Neuronal stem cell (in vitro differentiated cells): Measurements from ENCODE around the gene TWSG1.

Experiments used
- DNase-seq: peaks from one replicate; pipeline ENCODE4 v3.0.0-alpha.2; 2013; ENCODE audit warnings: low spot score
- H2AFZ ChIP-seq: one replicate; pipeline ENCODE4 v1.6.1; 2013; ENCODE audit warnings: mild to moderate bottlenecking, low read length, inconsistent platforms
- H2AK5ac ChIP-seq: 2 replicates; pipeline ENCODE4 v1.6.1; 2013; ENCODE audit warnings: low read depth, mild to moderate bottlenecking, inconsistent platforms, low read length, moderate library complexity, mixed read lengths
- H2BK120ac ChIP-seq: 2 replicates; pipeline ENCODE4 v1.6.1; 2013; ENCODE audit warnings: low read depth, mild to moderate bottlenecking, inconsistent platforms, low read length, moderate library complexity, mixed read lengths
- H2BK12ac ChIP-seq: one replicate; pipeline ENCODE4 v1.6.1; 2013; ENCODE audit warnings: low read length, inconsistent platforms
- H2BK15ac ChIP-seq: 2 replicates; pipeline ENCODE4 v1.6.1; 2013; ENCODE audit warnings: mild to moderate bottlenecking, low read length, inconsistent platforms, mixed read lengths
- H2BK5ac ChIP-seq: one replicate; pipeline ENCODE4 v1.6.1; 2013; ENCODE audit warnings: inconsistent platforms, mild to moderate bottlenecking, low read length, moderate library complexity
- H3K14ac ChIP-seq: one replicate; pipeline ENCODE4 v1.6.1; 2013; ENCODE audit warnings: low read length, inconsistent platforms
- H3K18ac ChIP-seq: 2 replicates; pipeline ENCODE4 v1.6.1; 2013; ENCODE audit warnings: low read length, inconsistent platforms
- H3K23ac ChIP-seq: 2 replicates; pipeline ENCODE4 v1.6.1; 2013; ENCODE audit warnings: low read depth, mild to moderate bottlenecking, mixed read lengths, low read length, inconsistent platforms; ENCODE audit not compliant: poor library complexity
- H3K27ac ChIP-seq: replicated peaks from 3 replicates; pipeline ENCODE4 v1.5.1; 2013; ENCODE audit warnings: low read length, inconsistent platforms
- H3K27me3 ChIP-seq, 3 experiments: 2 replicates each; pipeline ENCODE4 v1.6.1; 2013; ENCODE audit warnings: low read length in 3 of 3, mild to moderate bottlenecking in 2 of 3, inconsistent platforms in 1 of 3, low read depth in 1 of 3, mixed read lengths in 1 of 3, moderate library complexity in 1 of 3; ENCODE audit not compliant: control insufficient read depth in 3 of 3, insufficient read depth in 3 of 3
- H3K36me3 ChIP-seq, 2 donors: replicated peaks in 1 of 2; 2 replicates each; pipeline ENCODE4 v1.6.1; 2013; ENCODE audit warnings: low read length in 2 of 2; ENCODE audit not compliant: control insufficient read depth in 2 of 2, insufficient read depth in 2 of 2
- H3K4ac ChIP-seq: 2 replicates; pipeline ENCODE4 v1.6.1; 2013; ENCODE audit warnings: inconsistent platforms, mild to moderate bottlenecking, low read length, moderate library complexity
- H3K4me1 ChIP-seq, 2 donors: 1 replicate in 1 of 2; 2 replicates in 1 of 2; pipeline ENCODE4 v1.6.1; 2013; ENCODE audit warnings: low read length in 2 of 2, low read depth in 1 of 2; ENCODE audit not compliant: control insufficient read depth in 2 of 2, insufficient read depth in 1 of 2
- H3K4me2 ChIP-seq: one replicate; pipeline ENCODE4 v1.6.1; 2013; ENCODE audit warnings: mild to moderate bottlenecking, low read length, inconsistent platforms; ENCODE audit not compliant: insufficient read depth, poor library complexity, severe bottlenecking
- H3K4me3 ChIP-seq, 2 donors: 2 replicates each; pipeline ENCODE4 v1.5.1; 2013; ENCODE audit warnings: low read length in 2 of 2, mild to moderate bottlenecking in 2 of 2, inconsistent platforms in 1 of 2, moderate library complexity in 1 of 2
- H3K79me1 ChIP-seq: one replicate; pipeline ENCODE4 v1.6.1; 2013; ENCODE audit warnings: low read depth, mild to moderate bottlenecking, inconsistent platforms, low read length, moderate library complexity
- H3K9ac ChIP-seq: one replicate; pipeline ENCODE4 v1.6.1; 2013; ENCODE audit warnings: mild to moderate bottlenecking, low read depth, low read length, inconsistent platforms; ENCODE audit not compliant: poor library complexity
- H3K9me3 ChIP-seq, 2 donors: replicated peaks in 1 of 2; 2 replicates each; pipeline versions ENCODE3 to v1.6.1; 2013; ENCODE audit warnings: low read length in 2 of 2, mild to moderate bottlenecking in 2 of 2, inconsistent platforms in 1 of 2, low read depth in 1 of 2, mixed read lengths in 1 of 2, moderate library complexity in 1 of 2; ENCODE audit not compliant: control insufficient read depth in 2 of 2, insufficient read depth in 1 of 2
- H4K8ac ChIP-seq: one replicate; pipeline ENCODE4 v1.6.1; 2013; ENCODE audit warnings: low read depth, mild to moderate bottlenecking, inconsistent platforms, low read length, moderate library complexity
- H4K91ac ChIP-seq: one replicate; pipeline ENCODE4 v1.6.1; 2013; ENCODE audit warnings: low read length, low read depth, mild to moderate bottlenecking, inconsistent platforms; ENCODE audit not compliant: poor library complexity
- WGBS, 2 donors: extraction: QIAGEN DNeasy Blood & Tissue Kit; methylation state at CpG; one replicate each; pipeline ENCODE4 v1.1.7; 2013; ENCODE audit warnings: missing lambda C conversion rate in 2 of 2, mixed read lengths in 1 of 2; ENCODE audit not compliant: insufficient read length in 2 of 2, insufficient replicate concordance in 1 of 2; ENCODE audit errors: extremely low coverage in 2 of 2; 5-methylcytosine and 5-hydroxymethylcytosine counted together

TWSG1 gene

DNA sequence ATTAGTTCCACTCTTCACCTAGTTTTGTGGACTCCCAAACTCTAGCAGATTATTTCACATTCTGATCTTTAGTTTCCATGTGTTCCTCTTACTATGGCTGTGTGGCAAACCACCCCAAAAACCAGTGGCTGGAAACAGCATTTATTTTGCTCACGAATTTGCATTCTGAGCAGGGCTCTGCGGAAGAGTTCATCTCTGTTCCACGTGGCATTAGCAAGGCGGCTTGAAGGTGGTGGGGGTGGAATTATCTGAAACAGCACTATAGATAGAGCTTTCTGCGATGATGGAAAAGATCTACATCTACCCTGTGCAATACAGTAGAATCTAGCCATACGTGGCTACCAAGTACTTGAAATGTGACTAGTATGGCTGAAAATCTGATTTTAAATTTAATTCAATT, 5.9 kb downstream of the TWSG1 start:
- Histone ChIP-seq H3K36me3 (peaks cover 6 to 87% of the 10 kb centered on the region in 2 donors), H3K9ac (no peak overlapping the region), H2AK5ac (no peak overlapping the region), H4K8ac (no peak overlapping the region), H4K91ac (no peak overlapping the region), H2AFZ (no peak overlapping the region), H2BK12ac (no peak overlapping the region), H3K23ac (no peak overlapping the region), H2BK15ac (no peak overlapping the region), H3K9me3 (peaks cover 0 to 14% of the 10 kb centered on the region in 2 donors), H3K79me1 (no peaks in the 10 kb centered on the region), H2BK120ac (no peak overlapping the region), H3K4ac (no peak overlapping the region), H3K4me2 (no peak overlapping the region), H2BK5ac (no peak overlapping the region), H3K27me3 (no peaks in the 10 kb centered on the region), H3K27ac (no peak overlapping the region), H3K4me3 (no peak overlapping the region), H3K4me1 (peaks cover 0 to 3% of the 10 kb centered on the region in 2 donors), H3K14ac (no peak overlapping the region), H3K18ac (no peak overlapping the region)
- DNase-seq = no peak
- whole genome bisulfite sequencing, 2 donors = no CpG with 5 or more reads among the region's 6 CpGs

DNA sequence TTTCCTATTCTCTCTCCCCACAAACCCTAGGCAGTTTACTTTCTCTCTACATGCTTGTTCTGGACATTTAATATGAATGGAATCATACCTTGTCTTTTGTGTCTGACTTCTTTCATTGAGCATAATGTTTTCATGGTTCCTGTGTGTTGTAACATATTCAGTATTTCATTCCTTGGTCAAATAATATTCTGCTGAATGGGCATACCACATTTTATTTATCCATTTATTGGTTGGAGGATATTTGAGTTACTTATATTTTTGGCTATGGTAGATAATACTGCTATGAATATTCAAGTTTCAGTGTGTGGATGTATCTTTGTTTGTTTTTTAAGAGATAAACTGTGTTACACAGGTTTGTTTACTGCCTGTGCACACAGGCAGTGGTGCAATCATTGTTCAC, 9.0 kb downstream of the TWSG1 start:
- Histone ChIP-seq H3K4me2 (no peak overlapping the region), H2AFZ (no peak overlapping the region), H2BK15ac (no peak overlapping the region), H3K9me3 (peaks cover 0 to 12% of the 10 kb centered on the region in 2 donors), H3K4ac (no peak overlapping the region), H2BK120ac (no peak overlapping the region), H3K18ac (no peak overlapping the region), H3K14ac (no peak overlapping the region), H2BK12ac (no peak overlapping the region), H3K9ac (no peak overlapping the region), H3K36me3 (peaks cover 4 to 80% of the 10 kb centered on the region in 2 donors), H2BK5ac (no peak overlapping the region), H3K79me1 (no peaks in the 10 kb centered on the region), H4K8ac (no peak overlapping the region), H3K4me3 (no peak overlapping the region), H3K27ac (no peak overlapping the region), H3K27me3 (no peaks in the 10 kb centered on the region), H4K91ac (no peak overlapping the region), H3K4me1 (peaks cover 0 to 8% of the 10 kb centered on the region in 2 donors), H2AK5ac (no peak overlapping the region), H3K23ac (no peak overlapping the region)
- DNase-seq = no peak

DNA sequence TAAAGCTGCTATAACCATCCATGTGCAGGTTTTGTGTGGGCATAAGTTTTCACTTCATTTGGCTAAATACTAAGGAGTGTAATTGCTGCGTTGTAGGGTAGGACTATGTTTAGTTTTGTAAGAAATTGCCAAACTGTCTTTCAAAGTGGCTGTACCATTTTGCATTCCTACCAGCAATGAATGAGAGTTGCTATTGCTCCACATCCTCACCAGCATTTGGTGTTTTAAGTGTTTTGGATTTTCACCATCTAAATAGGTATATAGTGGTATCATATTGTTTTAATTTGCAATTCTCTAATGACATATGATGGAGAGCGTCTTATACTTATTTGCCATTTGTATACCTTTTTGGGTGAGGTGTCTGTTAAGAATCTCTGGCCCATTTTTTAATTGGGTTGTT, 12.2 kb downstream of the TWSG1 start:
- H3K23ac ChIP-seq = no peak overlapping the region
- H3K4me1 ChIP-seq = peaks cover 0 to 11% of the 10 kb centered on the region in 2 donors
- H2BK15ac ChIP-seq = no peak overlapping the region
- no peaks in the 10 kb centered on the region for H3K27me3 ChIP-seq
- H3K79me1 ChIP-seq = no peaks in the 10 kb centered on the region
- no peak overlapping the region for H4K91ac ChIP-seq
- no peak overlapping the region for H3K4me2 ChIP-seq
- H3K4ac ChIP-seq = no peak overlapping the region
- no peak overlapping the region for H2BK12ac ChIP-seq
- H3K14ac ChIP-seq = no peak overlapping the region
- no peak overlapping the region for H3K4me3 ChIP-seq
- H3K9ac ChIP-seq = no peak overlapping the region
- H4K8ac ChIP-seq = no peak overlapping the region
- no peak overlapping the region for H2BK120ac ChIP-seq
- no peak for DNase-seq
- peaks cover 0 to 50% of the 10 kb centered on the region in 2 donors for H3K36me3 ChIP-seq
- no peak overlapping the region for H3K27ac ChIP-seq
- peaks cover 0 to 11% of the 10 kb centered on the region in 2 donors for H3K9me3 ChIP-seq
- no peak overlapping the region for H3K18ac ChIP-seq
- no peak overlapping the region for H2AK5ac ChIP-seq
- no peak overlapping the region for H2BK5ac ChIP-seq
- no CpG with 5 or more reads among the region's 2 CpGs for WGBS, 2 donors
- no peak overlapping the region for H2AFZ ChIP-seq

DNA sequence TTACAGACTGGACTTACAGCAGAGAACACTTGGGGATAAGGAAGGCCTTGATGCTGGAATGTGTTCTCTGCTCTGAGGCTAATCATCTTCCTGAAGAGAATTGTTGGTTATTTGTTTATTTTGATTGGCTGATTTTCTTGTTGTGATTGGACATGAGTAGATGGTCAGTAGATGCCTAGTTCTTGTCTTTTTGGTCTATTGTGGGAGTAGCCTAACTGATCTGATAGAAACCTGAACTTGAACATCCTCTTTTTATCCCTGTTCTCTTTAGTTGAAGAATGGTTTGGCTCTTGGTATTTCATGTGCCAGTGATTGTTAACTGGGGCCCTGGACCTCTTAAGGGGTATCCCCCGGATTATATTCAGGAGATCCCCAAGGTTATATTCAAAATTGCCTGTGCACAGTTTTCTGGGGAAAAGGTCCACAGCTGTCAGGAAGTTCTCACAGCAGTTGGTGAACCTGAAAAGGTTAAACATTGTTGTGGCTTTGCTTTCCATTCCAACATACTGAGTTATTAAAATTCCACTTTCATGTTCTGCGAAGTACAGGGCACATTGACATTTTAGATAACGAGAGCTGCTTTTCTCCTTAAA, 13.6 kb downstream of the TWSG1 start:
- H3K4me2 ChIP-seq = no peak overlapping the region
- no peak overlapping the region for H3K23ac ChIP-seq
- H4K91ac ChIP-seq = no peak overlapping the region
- H3K9me3 ChIP-seq = peaks cover 0 to 11% of the 10 kb centered on the region in 2 donors
- peaks cover 0 to 38% of the 10 kb centered on the region in 2 donors for H3K36me3 ChIP-seq
- H2BK12ac ChIP-seq = no peak overlapping the region
- H2AK5ac ChIP-seq = no peak overlapping the region
- no peak overlapping the region for H3K9ac ChIP-seq
- no peaks in the 10 kb centered on the region for H3K27me3 ChIP-seq
- H2AFZ ChIP-seq = no peak overlapping the region
- DNase-seq = no peak
- no peak overlapping the region for H2BK120ac ChIP-seq
- no peaks in the 10 kb centered on the region for H3K79me1 ChIP-seq
- no peak overlapping the region for H3K4me3 ChIP-seq
- no peak overlapping the region for H3K4ac ChIP-seq
- no peak overlapping the region for H3K14ac ChIP-seq
- no peak overlapping the region for H3K18ac ChIP-seq
- peaks cover 0 to 11% of the 10 kb centered on the region in 2 donors for H3K4me1 ChIP-seq
- no peak overlapping the region for H3K27ac ChIP-seq
- H2BK5ac ChIP-seq = no peak overlapping the region
- H2BK15ac ChIP-seq = no peak overlapping the region
- no peak overlapping the region for H4K8ac ChIP-seq
- WGBS, 2 donors = no CpG with 5 or more reads among the region's 3 CpGs
